Neural progenitor cell (in vitro differentiated cells): ENCODE measurements around the gene PPP1R8.

Experiments used
- EZH2 ChIP-seq: fragments of 200-600 bp; sonication (generic); IDR thresholded peaks from 2 replicates; pipeline ENCODE4 v1.6.1; 2017; ENCODE audit warnings: antibody characterized with exemption, mild to moderate bottlenecking, moderate library complexity
- EZH2phosphoT487 ChIP-seq: fragments of 200-600 bp; sonication (generic); IDR thresholded peaks from 2 replicates; pipeline ENCODE4 v1.6.1; 2017; ENCODE audit warnings: antibody characterized with exemption
- TF ChIP-seq, protein P1 (sequence below): fragments of 200-600 bp; sonication (generic); IDR thresholded peaks from 2 replicates; pipeline ENCODE4 v1.5.1; 2017; ENCODE audit warnings: antibody characterized with exemption, mild to moderate bottlenecking

DNA sequence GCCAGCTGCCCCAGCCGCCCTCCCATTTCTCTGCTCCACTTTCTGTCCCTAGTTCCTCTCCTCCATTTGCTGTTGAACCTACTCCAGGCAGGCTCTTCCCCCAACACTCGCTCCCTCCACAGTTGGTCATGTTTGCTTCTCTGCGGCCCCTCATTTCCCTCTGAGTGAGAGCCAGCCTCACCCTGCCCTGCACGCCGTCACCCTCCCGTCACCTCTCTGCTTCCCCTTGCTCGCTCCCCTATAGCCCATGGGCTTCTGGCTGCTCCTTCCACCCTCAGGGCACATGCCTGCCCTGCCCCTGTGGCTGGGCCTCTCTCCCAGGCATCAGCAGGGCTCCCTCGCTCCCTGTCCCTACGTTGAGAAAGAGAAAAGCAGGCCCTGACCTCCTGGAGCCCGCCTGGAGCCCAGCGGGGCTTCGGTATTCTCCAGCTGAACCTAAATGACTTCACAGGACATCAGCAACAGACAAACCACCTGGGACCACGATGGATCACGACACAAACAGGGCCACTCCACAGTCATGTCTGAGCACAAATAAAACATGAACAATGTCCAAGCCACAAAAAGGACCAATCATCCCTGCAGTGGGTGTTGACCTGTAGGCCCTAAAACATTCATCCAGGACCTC lies 28.5 kb downstream of the PPP1R8 start:
- TF ChIP-seq EZH2phosphoT487 (no peak), EZH2 (no peak)
- TF ChIP-seq, protein P1, sequence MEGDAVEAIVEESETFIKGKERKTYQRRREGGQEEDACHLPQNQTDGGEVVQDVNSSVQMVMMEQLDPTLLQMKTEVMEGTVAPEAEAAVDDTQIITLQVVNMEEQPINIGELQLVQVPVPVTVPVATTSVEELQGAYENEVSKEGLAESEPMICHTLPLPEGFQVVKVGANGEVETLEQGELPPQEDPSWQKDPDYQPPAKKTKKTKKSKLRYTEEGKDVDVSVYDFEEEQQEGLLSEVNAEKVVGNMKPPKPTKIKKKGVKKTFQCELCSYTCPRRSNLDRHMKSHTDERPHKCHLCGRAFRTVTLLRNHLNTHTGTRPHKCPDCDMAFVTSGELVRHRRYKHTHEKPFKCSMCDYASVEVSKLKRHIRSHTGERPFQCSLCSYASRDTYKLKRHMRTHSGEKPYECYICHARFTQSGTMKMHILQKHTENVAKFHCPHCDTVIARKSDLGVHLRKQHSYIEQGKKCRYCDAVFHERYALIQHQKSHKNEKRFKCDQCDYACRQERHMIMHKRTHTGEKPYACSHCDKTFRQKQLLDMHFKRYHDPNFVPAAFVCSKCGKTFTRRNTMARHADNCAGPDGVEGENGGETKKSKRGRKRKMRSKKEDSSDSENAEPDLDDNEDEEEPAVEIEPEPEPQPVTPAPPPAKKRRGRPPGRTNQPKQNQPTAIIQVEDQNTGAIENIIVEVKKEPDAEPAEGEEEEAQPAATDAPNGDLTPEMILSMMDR = no peak
